Stromal cell of bone marrow (primary cell): Measurements from ENCODE around the gene HCST.
"Not testable (repeated sequence)": the region's sequence is repeated elsewhere in the genome, so short reads cannot be mapped to it uniquely, and the experiment has no call there.

ENCODE experiments used
- DNase-seq: peaks from one replicate; pipeline ENCODE4 v3.0.0-alpha.2; 2012; ENCODE audit warnings: low read depth

Gene HCST

DNA sequence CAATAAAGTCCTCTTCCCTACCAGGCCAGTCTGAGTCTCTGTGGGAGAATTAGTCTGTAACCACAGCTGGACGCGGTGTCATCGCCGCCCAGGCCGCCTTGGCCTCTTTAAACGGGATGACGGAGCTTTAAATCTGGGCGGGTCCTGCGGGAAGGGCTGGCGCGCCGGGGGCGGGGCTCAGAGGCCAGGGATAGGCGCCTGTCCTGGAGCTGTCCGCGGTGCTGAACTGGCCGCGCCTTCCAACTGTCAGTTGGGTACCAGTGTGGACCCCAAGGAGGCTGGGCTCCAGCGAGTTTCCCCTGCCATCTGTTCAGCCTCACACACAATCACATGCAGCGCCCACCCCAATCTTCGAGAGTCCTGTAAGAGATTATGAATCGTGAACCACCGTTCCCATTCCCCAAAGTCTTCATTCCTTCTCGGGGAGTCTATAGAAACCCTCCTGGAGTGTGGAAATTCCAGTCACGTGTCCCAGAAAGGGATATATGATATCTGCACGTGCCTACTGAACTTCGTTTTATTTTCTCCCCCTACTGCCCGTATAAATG lies 22.5 kb upstream of the HCST start:
- peak; percentile 85 for DNase-seq

DNA sequence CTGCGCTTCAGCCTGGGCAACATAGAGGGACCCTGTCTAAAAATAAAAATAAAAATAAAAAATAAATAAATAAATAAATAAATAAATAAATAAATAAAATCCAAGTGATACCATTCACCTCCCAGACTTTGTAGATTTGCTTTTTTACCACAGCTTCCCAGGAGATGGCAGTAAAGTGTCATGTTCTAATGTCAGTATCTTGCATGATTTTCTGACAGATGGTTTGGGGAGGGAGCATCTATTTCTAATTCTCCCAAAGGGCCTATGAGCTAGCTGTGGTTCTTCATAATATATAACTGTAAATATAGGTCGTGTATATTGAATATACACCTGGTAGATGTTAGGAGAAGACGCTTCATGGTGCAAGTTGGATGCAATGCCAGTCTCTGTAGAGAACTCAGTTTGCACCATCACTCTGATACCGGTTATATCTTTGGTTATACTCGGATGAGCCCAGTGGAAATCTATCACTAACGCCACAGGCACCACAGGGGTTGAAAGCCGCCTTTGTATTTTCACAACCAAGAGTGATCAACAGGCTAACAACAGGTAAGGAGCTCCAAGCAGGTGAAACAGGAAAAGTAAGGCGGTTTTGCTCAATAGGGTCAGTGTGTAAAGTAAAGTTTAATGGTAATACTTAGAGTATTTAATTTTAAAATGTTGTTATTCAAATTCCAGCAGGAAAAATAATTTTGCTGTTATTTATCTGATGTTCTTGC lies 20.1 kb upstream of the HCST start:
- DNase-seq = peak; percentile 80

DNA sequence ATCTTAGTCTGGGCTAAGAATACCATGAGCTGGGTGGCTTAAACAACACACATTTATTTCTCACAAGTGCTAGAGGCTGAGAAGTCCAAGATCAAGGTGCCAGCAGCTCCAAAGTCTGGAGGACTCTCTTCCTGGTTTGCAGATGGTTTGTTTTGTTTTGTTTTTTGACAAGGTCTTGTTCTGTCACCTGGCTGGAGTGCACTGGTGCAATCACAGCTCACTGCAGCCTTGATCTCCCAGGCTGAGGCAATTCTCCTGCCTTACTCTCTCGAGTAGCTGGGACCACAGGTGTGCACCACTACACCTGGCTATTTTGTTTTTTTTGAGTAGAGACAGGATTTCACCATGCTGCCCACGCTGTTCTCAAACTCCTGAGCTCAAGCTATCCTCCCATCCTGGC lies 18.4 kb upstream of the HCST start:
- no peak for DNase-seq

DNA sequence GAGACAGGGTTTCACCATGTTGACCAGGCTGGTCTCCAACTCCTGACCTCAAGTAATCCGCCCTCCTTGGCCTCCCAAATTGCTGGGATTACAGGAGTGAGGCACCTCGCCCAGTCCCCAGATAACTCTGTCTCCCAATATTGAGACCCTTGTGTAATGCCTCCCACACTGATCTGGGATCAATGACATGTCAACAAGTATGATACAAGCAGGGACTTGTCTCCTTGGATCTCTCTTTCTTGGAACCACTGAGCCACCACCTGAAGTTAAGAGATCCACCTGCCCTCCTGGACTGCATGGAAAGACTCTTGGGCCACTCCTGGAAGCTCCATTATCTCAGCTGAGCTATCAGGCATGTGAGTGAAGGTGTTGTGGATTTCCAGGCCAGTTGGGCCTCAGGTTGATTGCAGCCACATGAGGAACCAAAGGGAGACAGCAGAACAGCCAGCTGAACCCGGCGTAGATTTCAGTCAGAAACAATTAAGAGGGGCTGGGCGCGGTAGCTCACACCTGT lies 17.0 kb upstream of the HCST start:
- DNase-seq = no peak

DNA sequence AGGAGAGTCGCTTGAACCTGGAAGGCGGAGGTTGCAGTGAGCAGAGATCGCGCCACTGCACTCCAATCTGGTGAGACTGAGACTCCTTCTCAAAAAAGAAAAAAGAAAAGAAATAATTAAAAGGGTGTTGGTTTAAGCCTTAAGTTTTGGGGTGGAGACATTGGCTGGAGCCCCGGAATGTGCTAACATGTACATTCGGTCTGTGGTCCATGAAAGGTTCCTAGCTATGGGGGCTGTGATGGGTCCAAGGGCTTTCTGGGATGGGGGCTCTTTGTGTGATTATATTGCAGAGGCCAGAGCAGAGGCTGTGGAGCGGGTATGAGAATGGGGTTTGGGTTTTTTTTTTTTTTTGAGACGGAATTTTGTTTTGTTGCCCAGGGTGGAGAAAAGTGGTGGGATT lies 16.4 kb upstream of the HCST start:
- DNase-seq = no peak

DNA sequence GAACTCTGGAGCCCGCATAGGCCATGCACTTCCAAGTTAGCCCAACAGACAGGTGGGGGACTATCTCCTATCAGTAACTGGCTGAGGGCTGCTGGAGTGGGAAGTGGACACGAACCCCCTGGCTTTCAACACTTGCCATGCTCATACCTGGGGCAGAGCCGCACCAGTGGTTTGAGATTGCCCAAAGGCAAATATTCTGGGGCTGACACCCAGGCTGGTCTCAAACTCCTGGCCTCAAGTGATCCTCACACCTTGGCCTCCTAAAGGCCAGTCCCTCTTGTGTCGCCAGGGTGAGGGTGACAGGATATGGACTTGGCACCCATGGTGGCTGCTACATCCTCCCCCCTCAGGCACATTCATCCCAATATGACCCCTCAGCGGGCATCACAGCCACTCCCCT lies 15.1 kb upstream of the HCST start:
- no peak for DNase-seq

DNA sequence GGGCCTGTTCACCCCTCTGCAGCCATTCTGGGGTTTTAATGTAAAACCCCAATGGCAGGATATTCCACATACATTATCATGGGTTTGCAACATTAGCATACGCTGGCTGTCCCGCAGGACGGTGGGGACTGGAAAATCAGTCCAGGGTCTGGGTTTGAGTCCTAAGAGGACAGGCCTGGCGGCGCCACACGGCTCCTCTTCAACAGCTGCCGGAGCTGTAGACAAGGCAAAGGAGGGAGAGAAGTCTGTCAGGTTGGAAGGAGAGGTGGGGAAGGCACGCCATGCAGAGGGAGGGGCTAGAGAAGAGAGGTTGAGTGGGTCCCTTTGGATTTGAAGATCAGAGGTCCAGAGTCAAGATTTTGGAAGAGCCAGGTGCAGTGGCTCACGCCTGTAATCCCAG lies 13.9 kb upstream of the HCST start:
- DNase-seq = no peak

DNA sequence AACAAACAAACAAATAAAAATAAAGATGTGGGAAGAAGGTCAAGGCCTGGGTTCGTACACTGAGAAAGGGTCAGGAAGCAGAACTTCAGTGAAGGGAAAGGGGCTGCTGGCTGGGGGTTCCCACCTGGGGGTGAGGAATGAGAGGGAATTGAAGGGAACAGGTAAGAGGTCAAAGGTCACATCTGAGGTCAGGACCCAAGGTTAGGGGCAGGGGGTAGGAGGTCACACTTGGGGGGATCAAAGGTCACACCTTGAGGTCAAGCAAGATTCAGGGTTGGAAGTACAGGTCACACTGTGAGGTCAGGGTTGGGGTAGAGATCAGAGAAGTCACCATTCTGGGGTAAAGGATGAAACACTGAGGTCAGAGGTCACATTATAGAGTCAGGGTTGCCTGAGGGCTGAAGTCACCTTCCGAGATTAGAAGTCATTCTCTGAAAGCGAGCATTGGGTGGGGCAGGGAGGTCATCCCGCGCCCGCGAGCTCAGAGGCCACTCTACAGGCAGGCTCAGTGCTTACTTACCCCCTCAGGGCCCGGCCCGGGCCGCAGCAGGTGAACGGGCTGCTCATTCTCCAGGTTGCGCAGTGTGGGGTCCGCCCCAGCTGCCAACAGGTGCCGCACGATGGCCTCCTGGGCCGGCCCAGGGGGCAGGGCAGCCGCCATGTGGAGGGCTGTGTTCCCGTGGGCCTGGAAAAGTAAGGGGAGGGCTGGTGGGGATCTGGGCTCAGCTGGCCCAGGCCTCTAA lies 12.8 kb upstream of the HCST start:
- DNase-seq = no peak

DNA sequence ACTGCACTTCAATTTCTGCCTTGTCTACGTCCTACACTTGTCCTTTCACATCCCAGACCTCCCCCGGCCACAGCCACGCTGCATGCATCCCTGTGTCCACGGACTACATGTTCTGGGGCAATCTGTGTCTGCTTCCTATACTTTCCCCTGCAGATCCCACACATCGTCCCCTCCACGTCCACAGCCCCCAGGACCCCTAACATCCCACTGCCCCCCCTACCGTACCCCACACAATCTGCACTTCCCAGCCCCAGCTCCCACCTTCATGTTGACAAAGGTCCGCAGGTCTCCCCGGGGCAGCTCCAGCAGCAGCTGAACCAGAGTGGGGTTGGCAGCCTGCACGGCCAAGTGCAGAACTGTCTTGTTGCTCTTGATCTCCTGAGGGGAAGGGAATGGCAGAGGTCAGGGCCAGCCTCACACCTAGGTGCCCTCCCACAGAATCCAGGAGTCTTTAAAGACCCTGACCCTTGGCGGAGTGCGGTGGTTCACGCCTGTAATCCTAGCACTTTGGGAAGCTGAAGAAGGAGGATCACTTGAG lies 12.1 kb upstream of the HCST start:
- no peak for DNase-seq

DNA sequence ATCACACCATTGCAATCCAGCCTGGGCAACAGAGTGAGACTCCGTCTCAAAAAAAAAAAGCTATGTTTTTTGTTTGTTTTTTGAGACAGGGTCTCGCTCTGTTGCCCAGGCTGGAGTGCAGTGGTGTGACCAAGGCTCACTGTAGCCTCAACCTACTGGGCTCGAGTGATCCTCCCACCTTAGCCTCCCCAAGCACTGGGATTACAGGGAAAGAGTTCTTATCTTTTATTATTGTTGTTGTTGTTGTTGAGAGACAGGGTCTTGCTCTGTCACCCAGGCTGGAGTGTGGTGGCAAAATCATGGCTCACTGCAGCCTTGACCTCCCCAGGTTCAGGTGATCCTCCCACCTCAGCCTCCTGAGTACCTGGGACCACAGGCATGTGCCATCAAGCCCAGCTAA lies 10.5 kb upstream of the HCST start:
- DNase-seq = not testable (repeated sequence)

DNA sequence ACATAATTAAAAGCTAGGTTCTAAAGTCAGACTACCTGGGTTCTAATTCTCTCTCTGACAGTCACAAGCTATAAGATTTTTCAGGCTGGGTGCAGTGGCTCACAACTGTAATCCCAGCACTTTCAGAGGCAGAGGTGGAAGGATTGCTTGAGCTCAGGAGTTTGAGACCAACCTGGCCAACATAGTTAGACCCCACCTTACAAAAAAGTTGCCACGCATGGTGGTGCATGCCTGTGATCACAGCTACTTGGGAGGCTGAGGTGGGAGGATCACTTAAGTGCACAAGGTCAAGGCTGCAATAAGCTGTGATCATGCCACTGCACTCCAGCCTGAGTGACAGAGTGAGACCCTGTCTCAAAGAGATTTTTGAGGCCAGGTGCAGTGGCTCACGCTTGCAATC lies 8.0 kb upstream of the HCST start:
- DNase-seq = no peak

DNA sequence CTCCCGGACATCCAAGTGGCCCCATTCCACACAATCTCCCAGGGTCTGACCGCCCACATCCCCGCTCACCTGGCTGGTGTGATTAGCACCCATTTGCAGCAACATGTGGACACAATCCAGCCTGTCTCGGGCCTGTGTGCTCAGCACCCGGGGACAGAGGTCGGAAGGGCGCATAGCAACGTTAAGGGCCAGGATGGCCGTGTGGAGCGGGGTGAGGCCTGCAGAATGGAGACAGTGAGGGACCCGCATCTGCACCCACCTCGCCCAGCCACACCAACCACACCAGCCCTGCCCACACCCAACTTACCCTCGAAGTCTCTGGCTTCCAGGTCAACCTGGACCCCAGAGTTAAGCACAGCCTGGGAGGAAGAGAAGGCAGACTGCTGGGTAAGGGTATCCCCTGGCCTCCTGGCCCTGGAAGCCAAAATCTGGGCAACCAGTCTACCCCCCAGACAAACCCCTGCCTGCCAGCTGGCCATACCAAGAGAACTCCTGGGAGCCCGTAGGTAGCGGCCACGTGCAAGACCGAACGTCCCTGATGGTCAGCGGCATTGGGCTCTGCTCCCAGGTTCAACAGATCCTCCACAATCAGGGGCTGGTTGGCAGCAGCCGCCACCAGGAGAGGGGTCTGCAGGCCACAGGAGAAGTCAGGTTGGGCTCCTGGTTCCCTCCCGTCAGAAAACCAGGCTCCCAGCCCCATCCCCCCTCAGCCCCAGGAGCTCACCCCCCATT lies 6.3 kb upstream of the HCST start:
- no peak for DNase-seq

DNA sequence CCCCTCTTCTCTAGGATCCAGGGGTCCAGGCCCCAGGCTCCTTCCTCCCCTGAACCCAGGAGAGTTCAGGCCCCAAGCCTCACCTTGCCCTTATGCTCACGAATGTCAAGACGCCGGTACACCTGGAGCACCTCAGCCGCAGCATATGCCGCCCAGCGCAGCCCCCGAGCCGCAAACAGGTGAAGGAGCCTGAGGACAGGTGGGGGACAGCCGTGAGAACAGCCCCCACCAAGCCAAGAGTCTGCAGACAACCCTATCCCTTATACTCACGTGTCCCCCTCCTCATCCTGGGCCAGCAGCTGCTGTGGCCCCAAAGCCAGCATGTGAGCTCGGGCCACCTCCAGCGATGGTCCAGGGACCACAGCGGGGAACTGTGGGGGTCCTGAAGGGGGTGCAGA lies 5.7 kb upstream of the HCST start:
- no peak for DNase-seq

DNA sequence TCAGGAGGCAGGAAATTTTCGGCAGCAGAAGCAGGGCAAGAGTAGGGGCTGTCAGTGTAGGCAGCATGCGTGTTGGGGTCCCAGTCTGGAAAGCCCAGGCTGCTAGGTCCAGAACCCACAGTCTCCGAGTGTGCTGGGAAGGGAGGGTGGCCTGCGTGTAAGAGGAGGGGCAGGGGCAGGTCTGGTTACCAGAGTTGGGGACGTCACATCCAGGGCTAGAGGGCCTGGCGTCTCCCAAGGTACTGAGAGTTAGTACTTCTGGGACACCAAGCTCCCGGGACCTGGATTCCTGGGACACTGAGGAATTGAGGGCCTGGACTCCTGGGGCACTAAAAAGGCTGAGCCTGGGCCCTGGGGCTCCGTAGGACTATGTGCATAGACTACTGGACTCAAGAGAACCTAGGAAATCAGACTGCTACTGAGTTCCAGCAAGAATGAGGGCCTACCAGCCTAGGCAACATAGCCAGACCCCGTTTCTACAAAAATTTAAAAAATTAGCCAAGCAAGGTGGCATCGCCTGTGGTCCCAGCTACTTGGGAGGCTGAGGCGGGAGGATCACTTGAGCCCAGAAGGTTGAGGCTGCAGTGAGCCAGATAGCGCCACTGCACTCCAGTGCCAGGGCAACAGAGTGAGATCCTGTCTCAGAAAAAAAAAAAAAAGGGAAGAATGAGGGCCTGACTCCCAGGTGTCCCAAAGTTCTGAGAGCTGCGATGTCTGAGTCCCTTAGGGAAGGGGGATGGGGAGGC lies 4.5 kb upstream of the HCST start:
- no peak for DNase-seq

DNA sequence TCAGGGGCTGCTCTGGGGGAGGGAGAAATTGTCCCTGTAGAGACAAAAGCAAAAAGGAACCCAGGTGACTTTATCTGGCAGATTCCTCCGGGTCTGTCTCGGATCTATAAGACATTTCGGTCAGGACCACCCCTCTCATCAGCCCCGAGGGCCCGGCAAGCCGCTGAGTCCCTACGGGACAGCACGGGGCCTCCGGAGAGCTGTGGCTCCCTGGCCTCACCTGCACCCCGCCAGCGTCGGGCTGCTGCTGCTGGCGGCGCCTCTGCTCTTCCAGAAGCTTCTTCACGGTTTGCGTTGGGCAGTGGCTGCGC lies 3.9 kb upstream of the HCST start:
- no peak for DNase-seq

DNA sequence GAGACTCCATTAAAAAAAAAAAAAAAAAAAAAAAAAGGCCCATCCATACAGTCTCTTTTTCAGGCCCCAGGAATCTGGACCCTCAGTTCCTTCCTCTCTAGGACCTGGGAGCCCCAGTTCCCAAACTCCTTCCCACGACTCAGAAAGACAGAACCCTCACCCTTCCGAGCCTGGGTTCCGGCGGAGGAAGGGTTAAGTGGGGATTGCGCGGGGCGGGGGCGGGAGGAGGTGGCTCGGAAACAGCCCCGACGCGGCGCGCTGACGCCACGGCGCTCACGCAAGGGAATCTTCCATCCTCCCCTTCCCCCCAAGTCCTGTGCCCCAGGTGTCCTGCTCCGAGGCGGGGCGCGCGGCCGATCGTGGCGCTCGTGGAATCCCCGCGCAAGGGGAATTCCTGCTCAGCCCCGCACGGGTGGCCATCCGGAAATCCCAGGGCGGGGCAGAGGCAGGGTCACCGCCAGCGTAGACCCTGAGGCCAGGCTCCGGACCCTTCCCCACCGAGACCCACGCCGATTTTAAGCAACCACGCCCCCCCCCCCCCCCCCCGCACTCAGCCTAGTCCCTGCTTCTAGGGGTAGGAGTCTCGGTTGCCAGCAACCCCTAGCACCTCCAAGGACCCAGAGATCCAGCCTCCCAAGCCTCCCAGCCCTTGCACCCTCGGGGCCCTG lies 2.6 kb upstream of the HCST start:
- peak; percentile 61 for DNase-seq

DNA sequence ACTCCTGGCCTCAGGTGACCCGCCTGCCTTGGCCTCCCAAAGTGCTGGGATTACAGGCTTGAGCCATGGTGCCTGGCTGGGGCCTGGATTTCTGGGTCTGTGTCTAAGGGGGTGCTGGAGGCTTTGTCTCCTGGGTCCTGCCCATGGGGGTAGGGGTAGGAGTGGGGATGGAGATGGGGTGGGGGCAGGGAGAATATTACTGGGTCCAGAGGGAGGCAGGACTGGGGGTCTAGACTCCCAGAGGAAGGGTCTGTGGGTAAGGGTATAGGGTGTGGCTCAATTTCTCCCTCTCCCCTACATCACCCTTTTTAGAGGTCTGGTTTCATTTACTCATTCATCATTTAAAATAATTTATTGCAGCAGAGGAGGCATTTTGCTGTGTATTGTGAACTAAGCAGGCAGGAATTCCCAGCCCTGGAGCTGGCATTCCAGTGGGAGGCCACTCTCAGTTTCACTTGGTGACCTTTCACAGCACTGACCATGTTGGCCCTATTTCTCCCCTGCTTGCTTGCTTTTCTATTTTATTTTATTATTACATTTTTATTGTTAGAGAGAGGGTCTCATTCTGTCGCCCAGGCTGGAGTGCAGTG lies 1.2 kb upstream of the HCST start:
- DNase-seq = no peak

DNA sequence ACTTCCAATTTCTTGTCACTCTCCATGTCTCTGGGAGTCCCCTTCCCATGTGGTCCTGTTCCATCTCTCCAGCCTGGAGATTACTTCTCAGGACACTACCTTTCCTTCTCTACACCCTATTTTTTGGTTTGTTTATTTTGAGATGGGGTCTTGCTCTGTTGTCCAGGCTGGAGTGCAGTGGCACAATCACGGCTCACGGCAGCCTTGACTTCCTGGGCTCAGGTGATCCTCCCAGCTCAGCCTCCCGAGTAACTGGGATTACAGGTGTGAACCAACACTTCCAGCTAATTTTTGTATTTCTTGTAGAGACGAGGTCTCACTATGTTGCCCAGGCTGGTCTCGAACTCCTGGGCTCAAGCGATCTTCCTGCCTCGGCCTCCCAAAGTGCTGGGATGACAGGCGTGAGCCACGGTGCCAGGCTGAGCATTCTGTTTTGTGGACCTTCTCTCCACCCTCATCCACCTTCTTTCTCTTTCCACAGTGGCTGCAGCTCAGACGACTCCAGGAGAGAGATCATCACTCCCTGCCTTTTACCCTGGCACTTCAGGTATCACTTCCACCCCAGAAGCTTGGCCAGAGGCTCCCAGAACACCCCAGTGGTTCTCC lies 644 bp downstream of the HCST start:
- no peak for DNase-seq

DNA sequence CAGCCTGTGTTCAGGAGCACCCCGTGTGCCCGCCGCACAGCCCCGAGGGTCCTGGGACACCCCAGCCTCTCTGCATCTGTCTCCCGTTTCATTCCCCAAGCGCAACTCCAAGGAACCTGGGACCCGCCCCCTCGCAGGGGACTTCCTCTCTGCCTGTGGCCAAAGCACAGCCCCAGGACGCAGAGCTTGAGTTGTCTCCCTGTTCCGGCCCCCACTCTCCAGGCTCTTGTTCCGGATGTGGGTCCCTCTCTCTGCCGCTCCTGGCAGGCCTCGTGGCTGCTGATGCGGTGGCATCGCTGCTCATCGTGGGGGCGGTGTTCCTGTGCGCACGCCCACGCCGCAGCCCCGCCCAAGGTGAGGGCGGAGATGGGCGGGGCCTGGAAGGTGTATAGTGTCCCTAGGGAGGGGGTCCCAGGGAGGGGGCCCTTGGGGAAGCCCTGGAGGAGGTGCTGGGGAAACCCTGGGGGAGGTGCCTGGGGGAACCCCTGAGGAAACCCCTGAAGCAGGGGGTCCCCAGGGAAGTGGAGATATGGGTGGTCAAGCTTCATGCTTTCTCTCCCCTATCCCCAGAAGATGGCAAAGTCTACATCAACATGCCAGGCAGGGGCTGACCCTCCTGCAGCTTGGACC lies 1.3 kb downstream of the HCST start:
- DNase-seq = no peak
